ENCODE measurements around the gene TXNDC11.
A peak's percentile ranks its signal among the peaks of the same experiment; 100 is the strongest.
"Not testable (repeated sequence)": the region's sequence is repeated elsewhere in the genome, so short reads cannot be mapped to it uniquely, and the experiment has no call there.

The TXNDC11 gene

GRCh38 chr16:11742536-11743307, at the start of gene TXNDC11:
TSS of gene TXNDC11 (minus strand) at chr16:11742857. CDS start at chr16:11742730, 127 bp downstream.
- peak; percentile 98 to 100 (median 99) for DNase-seq
- intact Hi-C loops (cut with DNase I) = loop anchor here (2.0 to 5.0 kb wide), 3 partner anchors 54 to 108 kb away; partner anchors contain the start of genes RSL1D1 and ZC3H7A

GRCh38 chr16:11791144-11791828, 48.6 kb upstream of the TXNDC11 start:
- intact Hi-C loops (cut with DNase I) = loop anchor here (10.0 kb wide), 1 partner anchor 126 kb away; the partner anchor contains the start of gene SNN
- DNase-seq = peak in 2 of 10 donors; percentile 14 to 33

GRCh38 chr16:11788914-11789313, 46.3 kb upstream of the TXNDC11 start:
- no peak for DNase-seq
- intact Hi-C loops (cut with DNase I) = no loop called here

GRCh38 chr16:11784980-11785599, 42.4 kb upstream of the TXNDC11 start:
- peak in 2 of 10 donors; percentile 10 to 11 for DNase-seq
- intact Hi-C loops (cut with DNase I) = not testable (repeated sequence)

- intact Hi-C loops (cut with DNase I) = not testable (repeated sequence)
- DNase-seq = peak in 2 of 10 donors; percentile 6 to 35
These were observed 41.7 kb upstream of the TXNDC11 start for GRCh38 chr16:11784381-11784780.

- DNase-seq = peak in 1 of 10 donors; percentile 0
- intact Hi-C loops (cut with DNase I) = no loop called here
These were observed 41.3 kb upstream of the TXNDC11 start for GRCh38 chr16:11784038-11784369.

- DNase-seq = peak in 1 of 10 donors; percentile 1
- intact Hi-C loops (cut with DNase I) = no loop called here
These were observed 40.8 kb upstream of the TXNDC11 start for GRCh38 chr16:11783319-11784037.

GRCh38 chr16:11781773-11782172, 39.1 kb upstream of the TXNDC11 start:
- peak in 7 of 10 donors; percentile 22 to 91 (median 43) for DNase-seq
- intact Hi-C loops (cut with DNase I) = no loop called here

GRCh38 chr16:11780991-11781680, 38.5 kb upstream of the TXNDC11 start:
- peak in 2 of 10 donors; percentile 7 to 10 for DNase-seq
- intact Hi-C loops (cut with DNase I) = no loop called here

GRCh38 chr16:11779074-11779473, 36.4 kb upstream of the TXNDC11 start:
- DNase-seq = no peak
- intact Hi-C loops (cut with DNase I) = no loop called here

GRCh38 chr16:11774065-11774626, 31.5 kb upstream of the TXNDC11 start:
- intact Hi-C loops (cut with DNase I) = no loop called here
- DNase-seq = no peak

GRCh38 chr16:11768849-11769248, 26.2 kb upstream of the TXNDC11 start:
- no peak for DNase-seq
- intact Hi-C loops (cut with DNase I) = no loop called here

- no peak for DNase-seq
- intact Hi-C loops (cut with DNase I) = no loop called here
These were observed 19.8 kb upstream of the TXNDC11 start for GRCh38 chr16:11762431-11762830.

GRCh38 chr16:11759997-11760396, 17.3 kb upstream of the TXNDC11 start:
- intact Hi-C loops (cut with DNase I) = no loop called here
- no peak for DNase-seq

- intact Hi-C loops (cut with DNase I) = no loop called here
- no peak for DNase-seq
These were observed 16.6 kb upstream of the TXNDC11 start for GRCh38 chr16:11759163-11759834.

GRCh38 chr16:11757671-11758545, 15.3 kb upstream of the TXNDC11 start:
- no peak for DNase-seq
- intact Hi-C loops (cut with DNase I) = no loop called here

- intact Hi-C loops (cut with DNase I) = no loop called here
- DNase-seq = no peak
These were observed 13.6 kb upstream of the TXNDC11 start for GRCh38 chr16:11756248-11756647.

Data from posterior cingulate gyrus (tissue), 11 donors.